Prostate gland (tissue), 2 donors: ENCODE data around the gene ZCCHC7. TPM values are rescaled to one million over a fixed set of nuclear protein-coding genes. Genes with fewer than 3 reads are reported as not detected.

Source experiments
- DNase-seq: peaks from one replicate; pipeline ENCODE4 v3.0.0-alpha.2; 2019; ENCODE audit warnings: low spot score
- H3K27ac ChIP-seq, 2 donors: fragments of 200-600 bp; sonication (generic); 2 replicates each; pipeline ENCODE4 v1.5.1; 2017 to 2019
- H3K27me3 ChIP-seq: fragments of 200-600 bp; sonication (generic); replicated peaks from 2 replicates; pipeline ENCODE4 v1.5.1; 2019; ENCODE audit not compliant: insufficient read depth
- H3K36me3 ChIP-seq, 2 donors: fragments of 200-600 bp; sonication (generic); 1 replicate in 1 of 2; 2 replicates in 1 of 2; pipeline versions ENCODE4 v1.5.1 to v1.8.1; 2017 to 2019
- H3K4me1 ChIP-seq: fragments of 200-600 bp; sonication (generic); replicated peaks from 2 replicates; pipeline ENCODE4 v1.5.1; 2019
- H3K4me3 ChIP-seq, 2 donors: fragments of 200-600 bp; sonication (generic); 2 replicates each; pipeline ENCODE4 v1.5.1; 2017 to 2019
- H3K9me3 ChIP-seq: fragments of 200-600 bp; sonication (generic); 2 replicates; pipeline ENCODE4 v1.5.1; 2017
- CTCF ChIP-seq, 4 experiments: fragments of 200-600 bp in 2 of 4; fragments of 450-650 bp in 2 of 4; sonication (generic) in 2 of 4; IDR thresholded peaks; 1 replicate in 3 of 4; 2 replicates in 1 of 4; pipeline ENCODE4 v1.5.1; 2016 to 2019; ENCODE audit warnings: antibody characterized with exemption in 4 of 4, mild to moderate bottlenecking in 2 of 4, moderate library complexity in 2 of 4
- POLR2A ChIP-seq: fragments of 450-650 bp; IDR thresholded peaks from one replicate; pipeline ENCODE4 v1.6.1; 2016; ENCODE audit warnings: antibody characterized with exemption, mild to moderate bottlenecking
- POLR2AphosphoS5 ChIP-seq: sonication (generic); formaldehyde crosslinking; IDR thresholded peaks from one replicate; pipeline ENCODE4 v1.6.1; 2017; ENCODE audit warnings: antibody characterized with exemption
- whole genome bisulfite sequencing: methylation state at CpG from one replicate; pipeline ENCODE4 v1.1.5; 2018; 5-methylcytosine and 5-hydroxymethylcytosine counted together
- intact Hi-C: fragments of 100-400 bp; cut with DNase I; formaldehyde crosslinking; loops from one replicate; pipeline ENCODE4 v1.14.2; 2022
- total RNA-seq, 2 donors: library from RNA; depleted of rRNA; stranded (reverse); fragments of >200 nt; gene quantifications; one replicate each; pipeline ENCODE4 v1.1.0, GENCODE V29; 2016

The ZCCHC7 gene
- total RNA-seq, 2 donors from 2014 or later, result 12.7 to 14.2 TPM

- H3K9me3 ChIP-seq, result no peaks in the 10 kb centered on the region
- WGBS, result 84% methylated on average over 4 of the region's 4 CpGs
- H3K4me1 ChIP-seq, result no peaks in the 10 kb centered on the region
- intact Hi-C loops, result no loop called here
- no peak overlapping the region for H3K4me3 ChIP-seq
- H3K27me3 ChIP-seq, result no peaks in the 10 kb centered on the region
- no peak for DNase-seq
- TF ChIP-seq POLR2AphosphoS5, result no peak
- no peak for TF ChIP-seq POLR2A
- no peak for TF ChIP-seq CTCF (IDR thresholded peaks at IDR 0.05)
- no peak overlapping the region for H3K27ac ChIP-seq
- no peaks in the 10 kb centered on the region for H3K36me3 ChIP-seq
Observed at GRCh38 chr9:37364136-37364535, 243.8 kb downstream of the ZCCHC7 start.

- no peak for TF ChIP-seq POLR2A
- TF ChIP-seq POLR2AphosphoS5, result no peak
- TF ChIP-seq CTCF (IDR thresholded peaks at IDR 0.05), result no peak
- no peaks in the 10 kb centered on the region for H3K9me3 ChIP-seq
- H3K27ac ChIP-seq, result no peak overlapping the region
- no peak for DNase-seq
- no peaks in the 10 kb centered on the region for H3K4me1 ChIP-seq
- WGBS, result 93% methylated on average over 4 of the region's 4 CpGs
- no peaks in the 10 kb centered on the region for H3K36me3 ChIP-seq
- H3K27me3 ChIP-seq, result no peaks in the 10 kb centered on the region
- intact Hi-C loops, result no loop called here
- H3K4me3 ChIP-seq, result no peak overlapping the region
Observed at GRCh38 chr9:37364751-37365360, 244.5 kb downstream of the ZCCHC7 start.

GRCh38 chr9:37369671-37370070, 249.3 kb downstream of the ZCCHC7 start:
- H3K27me3 ChIP-seq, result no peaks in the 10 kb centered on the region
- H3K36me3 ChIP-seq, result no peaks in the 10 kb centered on the region
- WGBS, result 90% methylated on average over 5 of the region's 5 CpGs
- intact Hi-C loops, result no loop called here
- no peaks in the 10 kb centered on the region for H3K9me3 ChIP-seq
- no peak overlapping the region for H3K27ac ChIP-seq
- no peaks in the 10 kb centered on the region for H3K4me1 ChIP-seq
- no peak for DNase-seq
- H3K4me3 ChIP-seq, result no peak overlapping the region
- TF ChIP-seq POLR2A, result no peak
- no peak for TF ChIP-seq CTCF (IDR thresholded peaks at IDR 0.05)
- TF ChIP-seq POLR2AphosphoS5, result no peak

- Histone ChIP-seq H3K27me3 (no peaks in the 10 kb centered on the region), H3K36me3 (no peaks in the 10 kb centered on the region), H3K9me3 (no peaks in the 10 kb centered on the region), H3K27ac (no peak overlapping the region), H3K4me1 (no peaks in the 10 kb centered on the region), H3K4me3 (no peak overlapping the region)
- intact Hi-C loops, result no loop called here
- DNase-seq, result no peak
- WGBS, result 76% methylated on average over 6 of the region's 6 CpGs
- TF ChIP-seq POLR2A, result no peak
- TF ChIP-seq CTCF (IDR thresholded peaks at IDR 0.05), result no peak
- no peak for TF ChIP-seq POLR2AphosphoS5
Observed at GRCh38 chr9:37370282-37370681, 249.9 kb downstream of the ZCCHC7 start.

- Histone ChIP-seq H3K27ac (no peak overlapping the region), H3K4me3 (no peak overlapping the region), H3K9me3 (no peaks in the 10 kb centered on the region), H3K27me3 (no peaks in the 10 kb centered on the region), H3K36me3 (no peaks in the 10 kb centered on the region), H3K4me1 (no peaks in the 10 kb centered on the region)
- DNase-seq, result no peak
- TF ChIP-seq POLR2AphosphoS5, result no peak
- TF ChIP-seq CTCF (IDR thresholded peaks at IDR 0.05), result no peak
- no peak for TF ChIP-seq POLR2A
- 88% methylated on average over 5 of the region's 5 CpGs for WGBS
- intact Hi-C loops, result no loop called here
Observed at GRCh38 chr9:37370968-37371563, 250.7 kb downstream of the ZCCHC7 start.
